Stimulated activated CD4-positive, alpha-beta T cell treated with anti-CD3 and anti-CD28 coated beads, Interleukin-2, amount 100 ng/mL, for 4 hours (primary cell): ENCODE results near the gene MSANTD7.
"Not testable (repeated sequence)": the region's sequence is repeated elsewhere in the genome, so short reads cannot be mapped to it uniquely, and the experiment has no call there.

ENCODE experiments used
- DNase-seq: peaks from one replicate; pipeline ENCODE4 v3.0.0-alpha.2; 2020; ENCODE audit warnings: low read depth

The MSANTD7 gene, protein sequence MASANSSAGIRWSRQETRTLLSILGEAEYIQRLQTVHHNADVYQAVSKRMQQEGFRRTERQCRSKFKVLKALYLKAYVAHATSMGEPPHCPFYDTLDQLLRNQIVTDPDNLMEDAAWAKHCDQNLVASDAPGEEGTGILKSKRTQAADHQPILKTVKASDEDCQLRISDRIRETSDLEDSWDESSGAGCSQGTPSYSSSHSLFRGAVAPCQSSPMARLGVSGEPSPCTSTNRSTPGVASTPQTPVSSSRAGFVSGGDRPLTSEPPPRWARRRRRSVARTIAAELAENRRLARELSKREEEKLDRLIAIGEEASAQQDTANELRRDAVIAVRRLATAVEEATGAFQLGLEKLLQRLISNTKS

DNA sequence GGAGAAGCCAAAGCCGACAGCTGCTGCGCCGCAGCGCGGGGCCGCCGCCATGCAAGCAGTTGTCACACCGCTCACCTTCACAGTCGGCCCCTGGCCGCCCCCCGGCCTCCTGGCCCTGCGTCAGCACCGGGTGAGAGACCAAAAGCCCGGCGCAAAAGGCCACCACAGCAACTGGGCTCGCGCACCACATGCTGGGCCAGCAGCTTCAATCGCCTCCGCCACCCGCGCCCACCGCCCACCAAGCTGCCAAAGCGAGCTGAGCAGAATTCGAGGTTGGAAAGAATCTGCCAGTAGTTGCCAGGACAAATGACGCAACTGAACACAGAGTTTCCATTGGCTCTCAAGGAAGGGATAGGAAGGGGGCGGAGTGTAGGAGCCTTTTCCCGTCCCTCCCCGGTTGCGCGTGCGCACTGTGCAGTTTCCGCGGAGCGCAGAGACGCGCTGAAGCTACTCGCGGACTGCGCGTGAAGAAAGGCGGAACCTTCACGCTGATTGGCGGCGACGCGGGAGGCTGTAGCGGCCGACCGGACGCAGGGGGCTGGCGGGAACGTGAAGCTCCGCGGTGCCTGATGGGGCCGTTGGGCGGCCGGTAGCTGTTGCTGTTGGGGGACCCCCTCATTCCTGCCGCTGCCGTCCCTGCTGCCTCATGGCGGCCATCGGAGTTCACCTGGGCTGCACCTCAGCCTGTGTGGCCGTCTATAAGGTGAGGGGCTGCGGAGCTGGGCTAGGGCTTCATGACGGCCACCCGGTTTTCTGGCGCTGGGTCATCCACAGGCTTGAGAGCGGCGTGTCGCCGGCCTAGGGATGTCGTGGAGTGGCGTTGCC is at the start of gene MSANTD7, which contains the start of the genes CDNF and HSPA14:
Gene MSANTD7, plus strand, starts transcription at position 550 of the 825 bp plus-strand sequence. CDS start 3,979 bp downstream, outside the sequence.
Gene CDNF, minus strand, starts transcription at position 281 of the 825 bp plus-strand sequence. Its CDS starts 91 bp downstream, at position 190.
Gene HSPA14, plus strand, starts transcription at position 550 of the 825 bp plus-strand sequence. Its CDS starts 97 bp downstream, at position 647.
- DNase-seq: peak; percentile 99

DNA sequence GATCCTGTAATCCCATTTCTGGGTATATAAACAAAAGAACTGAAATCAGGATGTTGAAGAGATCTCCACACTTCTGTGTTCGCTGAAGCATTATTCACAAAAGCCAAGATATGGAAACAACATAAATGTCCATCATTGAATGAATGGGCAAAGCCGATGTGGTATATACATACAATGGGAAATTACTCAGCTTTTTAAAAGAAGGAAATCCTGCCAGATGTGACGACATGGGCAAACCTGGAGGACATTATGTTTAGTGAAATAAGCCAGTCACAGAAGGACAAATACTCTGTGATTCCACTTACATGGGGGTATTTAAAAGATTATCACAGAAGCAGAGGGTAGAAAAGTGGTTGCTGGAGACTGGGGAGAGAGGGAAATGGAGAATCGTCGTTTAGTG is 39.5 kb upstream of the MSANTD7 start:
- no peak for DNase-seq

DNA sequence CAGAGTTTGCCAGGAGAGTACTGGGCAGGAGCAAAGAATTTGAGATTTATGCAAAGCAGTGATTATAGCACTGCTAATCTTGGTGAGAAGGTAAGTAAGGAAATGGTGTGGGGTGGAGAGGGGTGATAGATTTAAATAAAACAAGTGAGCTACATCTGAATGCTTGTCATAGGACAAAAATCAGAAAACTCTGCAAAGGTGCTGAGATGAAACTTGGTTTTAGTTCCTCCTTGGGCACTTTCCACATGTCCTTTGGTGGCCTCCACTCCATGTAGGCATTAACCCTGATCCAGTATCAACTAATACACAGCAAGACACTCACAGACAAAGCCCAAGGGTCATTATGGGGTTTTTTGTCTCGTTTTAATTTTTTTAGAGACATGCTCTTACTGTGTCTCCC is 37.7 kb upstream of the MSANTD7 start:
- DNase-seq: no peak

DNA sequence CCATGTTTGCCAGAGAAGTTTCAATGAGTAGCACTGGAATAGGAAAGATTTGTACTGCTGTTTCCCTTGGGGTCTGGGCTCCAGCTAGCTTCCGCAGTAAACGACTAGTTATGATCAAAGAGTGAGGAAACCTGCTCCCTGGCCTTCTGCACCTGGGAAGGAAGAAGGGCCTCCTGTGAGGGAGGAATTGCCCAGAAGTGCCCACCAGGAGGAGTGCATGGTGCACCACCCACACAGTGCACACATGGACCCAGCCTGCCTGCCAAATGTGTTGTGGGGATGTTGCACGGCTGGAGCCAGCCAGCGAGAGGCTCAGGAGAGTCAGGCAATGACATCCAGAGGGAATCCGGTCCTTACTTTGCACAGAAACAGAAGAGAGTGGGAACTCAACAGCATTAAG is 36.4 kb upstream of the MSANTD7 start:
- no peak for DNase-seq

DNA sequence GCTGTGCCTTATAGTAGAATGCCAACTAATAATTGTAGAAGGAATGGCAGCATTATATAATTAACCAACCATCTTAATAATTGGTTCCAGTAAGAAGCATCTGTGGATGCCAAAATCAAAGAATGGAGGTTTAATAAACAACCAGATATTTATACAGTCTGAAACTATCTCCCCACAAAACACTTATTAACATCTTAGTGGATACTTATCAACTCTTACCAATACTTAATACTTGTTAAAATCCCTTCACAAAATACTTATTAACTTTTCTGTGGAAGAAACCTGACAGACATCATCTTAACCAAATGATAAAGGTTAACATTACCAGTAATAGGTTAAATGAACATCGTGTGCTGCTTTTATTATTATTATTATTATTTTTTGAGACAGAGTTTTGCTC is 34.3 kb upstream of the MSANTD7 start:
- DNase-seq: no peak

DNA sequence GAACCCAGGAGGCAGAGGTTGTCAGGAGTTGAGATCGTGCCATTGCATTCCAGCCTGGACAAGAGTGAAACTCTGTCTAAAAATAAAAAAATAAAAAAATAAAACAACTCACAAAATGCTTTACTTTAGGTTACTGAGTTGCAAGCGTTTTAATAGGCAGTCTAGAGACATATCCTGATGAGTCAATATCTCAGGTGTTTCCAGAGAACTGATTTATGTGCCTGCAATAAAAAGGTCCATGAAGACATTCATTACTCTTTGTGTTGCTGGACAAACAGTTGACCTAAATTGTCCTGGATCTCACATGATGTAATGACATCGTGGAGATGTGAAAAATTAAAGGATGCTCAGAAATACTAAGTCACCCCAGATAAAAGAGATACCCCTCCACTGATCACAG is 31.8 kb upstream of the MSANTD7 start:
- no peak for DNase-seq

DNA sequence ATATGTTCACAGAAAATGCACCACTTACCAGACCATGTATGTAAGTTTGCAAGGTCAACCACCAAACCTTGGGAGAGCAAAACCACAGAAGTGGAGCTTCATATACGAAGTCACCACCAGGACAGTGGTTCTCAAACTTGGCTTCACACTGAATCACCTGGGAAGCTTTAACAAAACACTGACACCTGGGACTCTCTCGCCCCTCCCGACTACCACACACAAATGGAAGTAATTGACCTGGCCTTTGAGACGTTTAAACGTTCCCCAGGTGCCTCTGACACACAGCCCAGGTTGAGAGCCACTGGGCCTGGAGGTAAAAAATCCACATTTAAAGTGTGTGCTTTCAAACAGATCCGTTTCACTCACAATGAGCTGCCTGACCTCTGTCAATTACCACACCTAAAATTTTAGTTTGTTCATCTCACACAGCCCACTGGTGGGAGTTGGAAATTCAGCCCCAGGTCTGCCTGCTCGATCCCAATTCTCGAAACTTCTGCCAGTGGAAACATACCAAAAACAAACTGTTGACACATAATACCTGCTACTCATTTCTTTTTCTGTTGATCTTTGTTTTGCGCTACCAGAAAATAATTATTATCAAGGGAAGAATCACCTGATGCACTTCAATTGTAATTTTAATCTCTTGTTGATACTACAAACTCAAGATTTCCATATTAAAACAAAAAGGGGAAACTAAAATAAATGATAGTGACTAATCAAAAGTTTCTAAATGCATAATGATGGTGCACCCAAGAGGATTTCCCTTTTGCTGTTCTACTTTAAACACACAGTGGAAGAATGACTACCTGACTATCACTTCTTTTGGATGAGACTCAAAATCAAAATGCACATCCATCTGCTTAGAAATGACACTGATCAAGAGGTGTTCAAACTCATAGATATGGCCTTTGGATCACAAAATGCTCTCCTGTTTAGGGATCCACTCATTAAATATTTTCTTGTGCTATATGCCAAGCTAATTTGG is 26.8 kb upstream of the MSANTD7 start:
- DNase-seq: no peak

DNA sequence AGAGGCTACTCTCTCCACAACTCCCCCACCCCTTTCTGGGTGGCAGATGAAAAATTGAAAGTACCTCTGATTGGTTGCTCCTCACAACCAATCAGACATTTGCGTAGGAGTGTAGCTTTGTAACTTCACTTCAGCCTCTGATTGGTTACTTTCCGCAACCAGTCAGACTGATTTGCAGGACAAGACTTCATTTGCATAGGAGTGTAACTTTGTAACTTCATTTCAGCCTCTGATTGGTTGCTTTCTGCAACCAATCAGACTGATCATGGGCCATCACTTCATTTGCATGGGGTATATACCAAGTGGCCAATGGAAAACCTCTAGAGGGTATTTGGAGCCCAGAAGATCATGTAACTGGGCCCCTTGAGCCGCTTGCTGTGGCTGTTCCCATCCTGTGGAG is 25.8 kb upstream of the MSANTD7 start:
- DNase-seq: no peak

DNA sequence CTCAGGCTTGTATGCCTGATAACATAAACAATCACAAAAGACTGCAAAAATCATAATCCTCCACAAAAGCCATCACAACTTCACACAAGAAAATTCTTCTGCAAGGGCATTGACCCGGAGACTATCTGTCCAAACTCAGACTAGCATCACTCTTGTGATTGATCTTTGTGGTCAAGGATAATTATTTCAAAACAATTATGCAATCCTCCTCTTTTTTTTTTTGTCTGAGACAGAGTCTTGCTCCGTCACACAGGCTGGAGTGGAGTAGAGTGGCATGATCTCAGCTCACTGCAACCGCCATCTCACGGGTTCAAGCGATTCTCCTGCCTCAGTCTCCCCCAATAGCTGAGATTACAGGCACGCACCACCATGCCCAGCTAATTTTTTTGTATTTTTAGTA is 22.4 kb upstream of the MSANTD7 start:
- no peak for DNase-seq

DNA sequence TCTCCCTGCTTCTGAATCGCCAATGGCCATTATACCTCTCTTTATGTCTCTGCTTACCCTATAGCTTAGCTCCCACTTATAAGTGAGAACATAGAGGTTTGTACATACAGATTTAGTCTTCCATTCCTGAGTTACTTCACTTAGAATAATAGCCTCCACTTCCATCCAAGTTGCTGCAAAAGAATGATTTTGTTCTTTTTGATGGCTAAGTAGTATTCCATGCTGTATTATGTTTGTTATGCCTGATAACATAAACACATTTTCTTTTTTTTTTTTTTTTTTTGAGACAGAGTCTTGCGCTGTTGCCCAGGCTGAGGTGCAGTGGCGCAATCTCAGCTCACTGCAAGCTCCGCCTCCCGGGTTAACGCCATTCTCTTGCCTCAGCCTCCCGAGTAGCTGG is 21.4 kb upstream of the MSANTD7 start:
- DNase-seq: not testable (repeated sequence)

DNA sequence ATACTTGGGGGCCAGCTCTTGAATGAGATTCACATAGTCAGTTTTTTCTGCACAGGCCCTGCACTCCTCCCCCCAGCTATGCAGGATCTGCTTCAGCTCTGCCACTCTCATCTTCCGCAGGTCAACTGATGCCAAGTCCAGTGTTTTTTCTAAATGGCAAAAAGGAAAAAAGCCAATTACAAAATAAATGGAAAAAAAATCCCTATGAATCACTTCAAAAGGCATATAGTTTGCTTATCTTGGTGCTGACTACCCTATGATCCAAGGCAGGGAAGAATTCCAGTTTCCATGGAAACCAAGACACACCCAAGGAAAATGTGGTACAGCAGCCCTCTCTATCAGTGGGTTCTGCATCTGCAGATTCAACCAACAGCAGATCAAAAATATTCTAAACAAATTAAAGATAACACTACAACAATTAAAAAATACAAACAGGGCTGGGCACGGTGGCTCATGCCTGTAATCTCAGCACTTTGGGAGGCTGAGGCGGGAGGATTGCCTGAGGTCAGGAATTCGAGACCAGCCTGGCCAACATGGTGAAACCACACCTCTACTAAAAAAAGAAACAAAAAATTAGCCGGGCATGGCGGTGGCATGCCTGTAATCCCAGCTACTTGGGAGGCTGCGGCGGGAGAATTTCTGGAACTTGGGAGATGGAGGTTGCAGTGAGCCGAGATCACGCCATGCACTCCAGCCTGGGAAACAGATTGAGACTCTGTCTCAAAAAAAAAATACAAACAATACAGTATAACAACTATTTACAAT is 17.9 kb upstream of the MSANTD7 start:
- no peak for DNase-seq

DNA sequence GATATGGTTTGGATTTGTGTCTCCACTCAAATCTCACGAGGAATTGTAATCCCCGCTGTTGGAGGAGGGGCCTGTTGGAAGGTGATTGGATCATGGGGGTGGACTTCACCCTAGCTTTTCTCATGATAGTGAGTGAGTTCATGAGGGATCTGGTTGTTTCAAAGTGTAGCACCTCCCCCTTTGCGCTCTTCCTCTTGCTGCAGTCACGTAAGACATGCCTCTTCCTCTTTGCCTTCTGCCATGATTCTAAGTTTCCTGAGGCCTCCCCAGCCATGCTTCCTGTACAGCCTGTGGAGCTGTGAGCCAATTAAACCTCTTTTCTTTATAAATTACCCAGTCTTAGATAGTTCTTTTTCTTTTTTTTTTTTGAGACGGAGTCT is 17.3 kb upstream of the MSANTD7 start:
- no peak for DNase-seq

DNA sequence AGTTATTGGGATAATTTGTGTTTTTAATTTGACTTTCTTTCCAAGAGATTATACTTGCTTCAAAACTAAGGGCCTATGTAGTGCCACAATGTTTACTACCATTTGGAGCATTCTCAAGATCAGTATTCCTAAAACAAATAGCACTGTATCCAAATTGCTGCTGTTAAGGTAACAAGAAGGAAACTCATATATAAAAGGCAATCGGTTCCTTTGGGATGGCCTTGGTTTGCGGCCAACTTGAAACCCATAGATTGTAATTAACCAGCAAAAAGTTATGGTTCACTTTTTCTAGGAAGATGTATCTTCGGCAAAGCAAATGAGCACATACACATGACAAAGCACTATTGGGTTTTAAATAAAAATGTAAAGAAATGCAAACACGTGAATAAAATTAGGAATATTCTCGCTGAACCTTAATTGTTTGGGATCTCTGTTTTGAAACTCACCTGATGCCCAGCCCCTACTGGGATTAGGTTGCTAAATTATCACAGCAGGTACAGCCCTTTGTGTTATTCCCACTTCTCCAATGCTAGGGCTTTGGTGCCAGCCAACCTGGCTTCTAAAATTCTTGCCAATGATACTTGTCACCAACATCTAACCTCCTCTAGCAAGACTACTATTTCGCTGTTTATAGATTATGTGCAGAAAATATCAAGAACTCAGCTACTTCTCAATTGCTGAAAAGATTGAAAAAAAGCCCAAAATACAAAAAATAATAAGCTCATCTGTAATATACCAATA is 16.3 kb upstream of the MSANTD7 start:
- DNase-seq: no peak

DNA sequence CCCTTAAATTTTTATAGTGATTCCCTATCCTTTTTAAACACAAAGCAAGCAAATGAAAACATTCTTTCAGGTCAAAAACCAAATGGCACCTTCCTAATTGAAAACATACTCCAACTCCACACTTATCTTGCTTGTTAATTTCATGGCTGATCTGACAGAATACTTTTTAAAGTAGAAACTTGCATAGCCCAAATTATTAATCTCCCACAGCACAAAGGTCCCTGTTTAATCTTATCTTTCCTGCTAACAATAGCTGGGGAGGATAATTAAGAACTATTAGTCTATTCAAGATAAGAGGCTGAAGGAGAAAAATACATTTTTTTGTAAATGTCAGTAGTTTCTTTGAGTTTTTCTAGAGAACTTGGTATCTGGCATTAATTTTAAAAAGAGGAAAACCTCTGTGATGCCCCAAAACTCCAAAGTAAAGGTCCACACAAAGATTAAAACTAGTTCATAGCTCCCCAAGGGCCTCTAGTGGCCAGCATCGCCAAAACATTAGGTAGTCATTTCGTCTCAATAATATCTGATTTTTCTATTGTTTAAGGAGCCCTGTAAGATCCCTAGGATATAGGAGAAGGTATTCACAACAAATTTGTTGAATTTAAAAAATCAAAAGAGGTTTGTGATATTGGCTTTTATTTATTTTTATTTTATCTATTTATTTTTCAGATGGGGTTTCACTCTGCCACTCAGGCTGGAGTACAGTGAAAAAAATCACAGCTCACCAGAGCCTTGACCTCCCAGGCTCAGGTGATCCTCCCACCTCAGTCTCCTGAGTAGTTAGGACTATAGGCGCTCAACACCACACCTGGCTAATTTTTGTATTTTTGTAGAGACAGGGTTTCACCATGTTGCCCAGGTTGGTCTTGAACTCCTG is 15.0 kb upstream of the MSANTD7 start:
- no peak for DNase-seq

DNA sequence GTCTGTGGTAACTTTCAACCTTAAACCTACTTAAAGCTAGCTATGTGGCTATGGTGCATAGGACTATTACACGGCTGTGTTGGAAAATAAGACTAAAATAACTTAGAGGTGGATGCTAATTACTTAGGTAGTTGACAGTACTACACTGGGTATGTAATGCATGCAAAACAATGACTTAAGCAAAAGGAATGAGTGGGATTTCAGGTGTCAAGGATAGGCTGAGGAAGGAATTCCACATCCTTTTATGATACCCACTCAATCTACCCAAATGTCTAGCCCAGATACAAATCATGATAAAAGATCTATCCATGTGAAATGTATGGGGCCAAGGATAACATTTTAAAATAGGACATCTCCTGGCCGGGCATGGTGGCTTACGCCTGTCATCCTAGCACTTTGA is 14.1 kb upstream of the MSANTD7 start:
- DNase-seq: no peak

DNA sequence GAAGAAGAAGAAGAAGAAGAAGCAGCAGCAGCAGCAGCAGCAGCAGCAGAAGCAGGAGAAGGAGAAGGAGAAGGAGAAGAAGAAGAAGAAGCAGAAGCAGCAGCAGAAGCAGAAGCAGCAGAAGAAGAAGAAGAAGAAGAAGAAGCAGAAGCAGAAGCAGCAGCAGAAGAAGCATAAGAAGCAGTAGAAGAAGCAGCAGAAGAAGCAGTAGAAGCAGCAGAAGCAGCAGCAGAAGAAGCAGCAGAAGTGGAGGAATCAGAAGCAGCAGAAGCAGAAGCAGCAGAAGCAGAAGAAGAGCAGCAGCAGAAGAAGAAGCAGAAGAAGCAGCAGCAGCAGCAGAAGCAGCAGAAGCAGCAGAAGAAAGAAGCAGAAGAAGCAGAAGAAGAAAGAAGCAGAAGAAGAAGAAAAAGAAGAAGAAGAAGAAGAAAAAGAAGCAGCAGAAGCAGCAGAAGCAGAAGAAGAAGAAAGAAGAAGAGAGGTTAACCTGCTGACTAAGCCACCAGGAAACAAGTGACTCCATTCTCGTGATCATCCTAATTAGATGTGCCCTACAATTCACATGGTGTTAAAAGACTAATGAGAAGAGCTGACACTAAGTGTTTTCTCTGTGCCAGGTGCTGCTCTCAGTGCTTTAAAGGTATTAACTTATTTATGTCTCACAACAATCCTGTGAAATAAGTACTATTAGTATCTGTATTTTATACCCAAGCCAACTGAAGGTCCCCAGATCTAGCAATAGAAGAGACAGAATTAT is 11.9 kb upstream of the MSANTD7 start:
- DNase-seq: no peak

DNA sequence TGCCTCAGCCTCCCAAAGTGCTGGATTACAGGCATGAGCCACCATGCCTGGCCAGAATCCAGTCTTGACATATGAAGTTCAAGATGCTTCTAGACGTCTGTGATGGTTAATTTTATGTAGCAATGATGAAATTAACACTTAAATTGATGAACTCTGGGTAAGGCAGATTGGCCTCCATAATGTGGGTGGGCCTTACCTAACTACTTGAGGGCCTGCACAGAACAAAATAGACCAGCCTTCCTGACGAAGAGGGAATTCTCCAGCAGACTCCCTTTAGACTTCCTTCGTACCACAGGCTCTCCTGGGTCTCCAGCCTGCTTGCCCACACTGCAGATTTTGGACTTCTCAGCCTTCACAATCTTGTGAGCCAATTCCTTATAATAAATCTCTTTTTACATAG is 5.0 kb upstream of the MSANTD7 start:
- DNase-seq: no peak

DNA sequence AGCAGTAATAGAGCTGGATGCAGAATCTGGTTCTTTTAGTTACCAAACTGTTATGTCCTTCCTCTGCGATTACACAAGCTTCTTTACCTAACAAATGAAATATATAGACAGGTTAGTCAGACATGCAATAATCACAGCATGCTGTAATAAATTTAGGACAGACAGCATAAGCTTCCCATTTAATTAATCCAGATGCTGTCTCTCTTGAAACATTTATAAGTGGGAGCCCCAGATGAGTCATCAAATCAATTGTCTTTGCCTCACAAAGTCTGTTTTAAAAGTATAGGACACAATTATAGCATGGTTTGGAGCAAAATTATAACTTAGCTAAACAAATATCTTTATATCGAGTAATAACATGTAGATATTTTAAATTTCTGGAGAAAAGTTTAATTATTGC is 1.9 kb upstream of the MSANTD7 start:
- DNase-seq: no peak
